Activated naive CD8-positive, alpha-beta T cell (primary cell): ENCODE results near the gene CKAP4.

Experiments
- H3K27ac Mint-ChIP-seq: one replicate; pipeline ENCODE4 v1.8.0; 2021; ENCODE audit warnings: mixed read lengths
- H3K27me3 Mint-ChIP-seq: one replicate; pipeline ENCODE4 v1.8.0; 2021; ENCODE audit warnings: mixed read lengths
- H3K36me3 Mint-ChIP-seq: one replicate; pipeline ENCODE4 v1.8.0; 2021; ENCODE audit warnings: mixed read lengths
- H3K4me1 Mint-ChIP-seq: one replicate; pipeline ENCODE4 v1.8.0; 2021; ENCODE audit warnings: low read depth, mixed read lengths
- H3K4me3 Mint-ChIP-seq: one replicate; pipeline ENCODE4 v1.8.0; 2021; ENCODE audit warnings: mild to moderate bottlenecking, mixed read lengths
- H3K9me3 Mint-ChIP-seq: one replicate; pipeline ENCODE4 v1.8.0; 2021; ENCODE audit warnings: low read depth, mixed read lengths

Gene CKAP4

GRCh38 chr12:106256524-106256923 is 8.7 kb upstream of the CKAP4 start:
- H3K27ac Mint-ChIP-seq, result no peak overlapping the region
- no peaks in the 10 kb centered on the region for H3K9me3 Mint-ChIP-seq
- no peaks in the 10 kb centered on the region for H3K4me1 Mint-ChIP-seq
- no peak overlapping the region for H3K4me3 Mint-ChIP-seq
- H3K36me3 Mint-ChIP-seq, result no peaks in the 10 kb centered on the region
- H3K27me3 Mint-ChIP-seq, result no peaks in the 10 kb centered on the region

GRCh38 chr12:106255952-106256351 is 8.1 kb upstream of the CKAP4 start:
- no peaks in the 10 kb centered on the region for H3K9me3 Mint-ChIP-seq

GRCh38 chr12:106255493-106255892 is 7.7 kb upstream of the CKAP4 start:
- H3K4me1 Mint-ChIP-seq, result no peaks in the 10 kb centered on the region
- no peaks in the 10 kb centered on the region for H3K27me3 Mint-ChIP-seq
- no peak overlapping the region for H3K4me3 Mint-ChIP-seq
- no peaks in the 10 kb centered on the region for H3K9me3 Mint-ChIP-seq
- no peak overlapping the region for H3K27ac Mint-ChIP-seq
- no peaks in the 10 kb centered on the region for H3K36me3 Mint-ChIP-seq

More at GRCh38 chr12:106255952-106256351, 8.1 kb upstream of the CKAP4 start:
- Mint-ChIP-seq H3K4me3 (no peak overlapping the region), H3K4me1 (no peaks in the 10 kb centered on the region), H3K27me3 (no peaks in the 10 kb centered on the region), H3K27ac (no peak overlapping the region), H3K36me3 (no peaks in the 10 kb centered on the region)

- Mint-ChIP-seq H3K27me3 (no peaks in the 10 kb centered on the region), H3K9me3 (no peaks in the 10 kb centered on the region), H3K36me3 (no peaks in the 10 kb centered on the region), H3K4me1 (no peaks in the 10 kb centered on the region), H3K4me3 (no peak overlapping the region), H3K27ac (no peak overlapping the region)
Observed at GRCh38 chr12:106254724-106255123, 6.9 kb upstream of the CKAP4 start.

GRCh38 chr12:106251631-106252455 is 4.0 kb upstream of the CKAP4 start:
- peaks cover 11% of the 10 kb centered on the region for H3K4me1 Mint-ChIP-seq
- H3K9me3 Mint-ChIP-seq, result no peaks in the 10 kb centered on the region
- H3K27ac Mint-ChIP-seq, result no peak overlapping the region
- no peaks in the 10 kb centered on the region for H3K36me3 Mint-ChIP-seq
- no peak overlapping the region for H3K4me3 Mint-ChIP-seq
- H3K27me3 Mint-ChIP-seq, result no peaks in the 10 kb centered on the region

GRCh38 chr12:106249411-106250135 is 1.8 kb upstream of the CKAP4 start:
- Mint-ChIP-seq H3K9me3 (no peaks in the 10 kb centered on the region), H3K4me1 (peaks cover 25% of the 10 kb centered on the region), H3K4me3 (peak overlapping the region; percentile 84), H3K27me3 (no peaks in the 10 kb centered on the region), H3K36me3 (no peaks in the 10 kb centered on the region), H3K27ac (no peak overlapping the region)

GRCh38 chr12:106248846-106249371 is 1.1 kb upstream of the CKAP4 start:
- Mint-ChIP-seq H3K27ac (peak overlapping the region; percentile 87), H3K27me3 (no peaks in the 10 kb centered on the region), H3K9me3 (no peaks in the 10 kb centered on the region)

GRCh38 chr12:106248312-106248845 is 559 bp upstream of the CKAP4 start:
- Mint-ChIP-seq H3K36me3 (no peaks in the 10 kb centered on the region), H3K27me3 (no peaks in the 10 kb centered on the region), H3K27ac (peak overlapping the region; percentile 87), H3K4me1 (peaks cover 31% of the 10 kb centered on the region), H3K9me3 (no peaks in the 10 kb centered on the region), H3K4me3 (peak overlapping the region; percentile 84)

More at GRCh38 chr12:106248846-106249371, 1.1 kb upstream of the CKAP4 start:
- Mint-ChIP-seq H3K4me1 (peaks cover 29% of the 10 kb centered on the region), H3K4me3 (peak overlapping the region; percentile 84), H3K36me3 (no peaks in the 10 kb centered on the region)

- Mint-ChIP-seq H3K4me1 (peaks cover 34% of the 10 kb centered on the region), H3K9me3 (no peaks in the 10 kb centered on the region), H3K27ac (peak overlapping the region; percentile 80), H3K4me3 (peak overlapping the region; percentile 74), H3K27me3 (no peaks in the 10 kb centered on the region), H3K36me3 (no peaks in the 10 kb centered on the region)
Observed at GRCh38 chr12:106246891-106247673, 738 bp downstream of the CKAP4 start.

- H3K36me3 Mint-ChIP-seq, result no peaks in the 10 kb centered on the region
- H3K4me1 Mint-ChIP-seq, result peaks cover 34% of the 10 kb centered on the region
- peak overlapping the region; percentile 74 for H3K4me3 Mint-ChIP-seq
- H3K27ac Mint-ChIP-seq, result peak overlapping the region; percentile 80
- H3K9me3 Mint-ChIP-seq, result no peaks in the 10 kb centered on the region
- no peaks in the 10 kb centered on the region for H3K27me3 Mint-ChIP-seq
Observed at GRCh38 chr12:106245767-106246166, 2.1 kb downstream of the CKAP4 start.

- no peak overlapping the region for H3K27ac Mint-ChIP-seq
- no peaks in the 10 kb centered on the region for H3K36me3 Mint-ChIP-seq
- H3K9me3 Mint-ChIP-seq, result no peaks in the 10 kb centered on the region
- H3K4me3 Mint-ChIP-seq, result no peak overlapping the region
- H3K27me3 Mint-ChIP-seq, result no peaks in the 10 kb centered on the region
- H3K4me1 Mint-ChIP-seq, result peaks cover 26% of the 10 kb centered on the region
Observed at GRCh38 chr12:106243620-106244019, 4.2 kb downstream of the CKAP4 start.

GRCh38 chr12:106240821-106241220 is 7.0 kb downstream of the CKAP4 start:
- Mint-ChIP-seq H3K4me1 (peaks cover 19% of the 10 kb centered on the region), H3K36me3 (peaks cover 7% of the 10 kb centered on the region), H3K9me3 (no peaks in the 10 kb centered on the region), H3K27me3 (no peaks in the 10 kb centered on the region), H3K27ac (no peak overlapping the region), H3K4me3 (no peak overlapping the region)

- Mint-ChIP-seq H3K4me1 (peaks cover 13% of the 10 kb centered on the region), H3K4me3 (no peak overlapping the region), H3K9me3 (no peaks in the 10 kb centered on the region), H3K36me3 (peaks cover 7% of the 10 kb centered on the region), H3K27me3 (no peaks in the 10 kb centered on the region), H3K27ac (no peak overlapping the region)
Observed at GRCh38 chr12:106239951-106240335, 7.9 kb downstream of the CKAP4 start.

- Mint-ChIP-seq H3K27ac (no peak overlapping the region), H3K27me3 (no peaks in the 10 kb centered on the region), H3K9me3 (no peaks in the 10 kb centered on the region), H3K4me1 (peaks cover 12% of the 10 kb centered on the region), H3K36me3 (peaks cover 7% of the 10 kb centered on the region), H3K4me3 (no peak overlapping the region)
Observed at GRCh38 chr12:106239241-106239950, 8.4 kb downstream of the CKAP4 start.
